GM18870 (cell line): ENCODE data around the gene KRT35.

Experiments used
- ATAC-seq: cut with Tn5 transposase; IDR thresholded peaks from one replicate; pipeline ENCODE4 v1.9.1; 2021; ENCODE audit warnings: moderate library complexity; ENCODE audit not compliant: unreplicated experiment

The KRT35 gene

DNA sequence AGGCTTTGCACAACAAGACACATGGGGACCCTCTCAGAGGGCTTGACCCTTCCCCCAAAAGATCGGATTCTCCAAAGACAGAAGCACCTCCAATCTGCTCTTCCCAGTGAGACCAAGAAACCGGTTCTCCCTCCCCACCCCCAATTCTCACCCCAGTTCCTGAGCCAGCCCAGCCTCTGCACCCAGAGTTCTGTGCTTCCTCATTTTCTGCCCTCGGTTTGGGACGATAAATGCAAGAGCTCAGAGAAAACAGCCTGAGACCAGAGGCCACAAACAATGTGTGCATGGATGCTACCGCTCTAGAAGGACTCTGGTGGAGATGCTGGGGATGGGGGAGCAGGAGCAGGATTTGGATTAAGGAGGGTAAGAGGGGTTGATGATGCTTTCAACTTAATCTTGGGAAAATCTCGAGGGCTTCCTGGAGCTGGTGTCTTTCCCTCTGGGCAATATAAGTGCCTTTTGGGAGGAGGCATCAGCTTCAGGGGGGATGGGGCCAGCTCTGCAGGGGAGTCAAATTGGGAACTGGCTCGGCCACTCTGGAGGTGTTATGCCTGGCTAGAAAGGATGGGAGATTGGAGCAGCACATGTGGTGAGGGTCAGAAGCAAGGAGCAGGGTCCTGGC, 31.7 kb upstream of the KRT35 start:
- no peak for ATAC-seq

DNA sequence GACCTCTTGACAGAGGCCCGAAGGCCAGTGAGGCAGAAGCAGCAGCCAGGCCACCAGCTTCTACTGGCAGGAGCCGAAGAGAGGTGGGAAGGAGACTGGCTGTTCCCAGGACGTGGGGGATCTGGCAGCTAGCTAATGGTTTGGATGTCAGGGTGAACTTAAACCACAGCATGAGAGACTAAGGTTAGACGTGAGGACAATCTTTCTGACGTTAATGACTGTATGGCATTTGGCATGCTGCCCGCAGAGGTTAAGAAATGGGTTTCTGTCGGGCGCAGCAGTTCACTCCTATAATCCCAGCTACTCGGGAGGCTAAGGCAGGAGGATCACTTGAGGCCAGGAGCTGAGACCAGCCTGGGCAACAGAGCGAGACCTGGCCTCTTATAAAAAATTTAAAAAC, 30.8 kb upstream of the KRT35 start:
- ATAC-seq, result no peak

DNA sequence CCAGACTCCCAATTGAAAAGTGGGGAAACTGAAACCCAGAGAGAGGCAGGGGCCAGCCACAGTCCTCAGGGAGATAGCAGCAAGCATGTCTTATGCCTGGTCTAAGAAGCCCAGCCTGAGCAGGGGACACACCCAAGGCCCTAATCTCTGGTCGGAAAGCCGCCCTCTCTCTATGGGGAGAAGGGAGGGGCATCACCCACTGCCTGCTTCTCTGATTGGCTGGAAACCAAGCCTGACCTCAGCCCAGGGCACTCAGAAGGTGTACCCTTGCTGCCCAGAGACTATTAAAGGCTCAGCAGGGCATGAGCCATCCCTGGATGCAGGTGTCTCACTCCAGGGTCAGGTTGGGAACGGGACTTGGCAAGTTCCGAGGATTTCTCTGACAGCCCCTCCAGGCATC, 30.2 kb upstream of the KRT35 start:
- ATAC-seq, result no peak

DNA sequence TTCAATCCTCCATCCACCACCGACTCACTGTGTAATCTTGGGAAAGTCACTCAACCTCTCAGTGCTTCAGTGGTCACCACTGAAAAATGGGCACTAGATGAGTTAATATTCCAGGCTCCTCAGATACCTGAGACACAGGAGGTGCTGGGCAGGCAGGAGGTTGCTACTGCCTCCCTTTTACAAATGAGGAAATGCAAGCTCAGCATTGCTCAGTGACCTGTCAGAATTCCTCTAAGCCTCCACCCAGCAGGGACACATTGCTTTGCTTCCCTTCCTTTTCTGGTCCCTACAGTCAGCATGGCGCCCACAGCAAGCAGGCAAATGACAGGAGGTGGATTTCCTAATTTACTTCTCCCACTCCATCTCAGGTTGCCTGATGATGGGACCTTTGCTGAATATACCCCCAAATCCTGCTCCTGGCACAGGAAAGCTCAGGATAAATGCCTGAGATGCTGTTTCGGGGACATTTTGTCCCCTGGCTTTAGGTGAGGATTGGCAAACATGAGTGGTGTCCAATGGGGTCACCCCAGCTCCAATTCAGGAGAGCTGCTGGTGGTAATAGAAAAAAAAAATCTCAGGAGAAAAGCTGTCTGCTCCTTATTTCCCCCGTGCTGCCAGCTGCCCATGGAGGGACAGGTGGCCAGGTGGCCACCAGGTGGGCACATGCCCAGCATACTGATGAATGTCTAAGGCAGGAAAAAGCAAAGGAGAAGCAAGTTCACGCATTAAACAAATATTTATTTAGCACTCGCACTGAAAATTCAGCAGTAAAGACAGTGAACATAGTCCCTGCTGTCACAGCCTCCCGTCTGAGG, 29.5 kb upstream of the KRT35 start:
- no peak for ATAC-seq

DNA sequence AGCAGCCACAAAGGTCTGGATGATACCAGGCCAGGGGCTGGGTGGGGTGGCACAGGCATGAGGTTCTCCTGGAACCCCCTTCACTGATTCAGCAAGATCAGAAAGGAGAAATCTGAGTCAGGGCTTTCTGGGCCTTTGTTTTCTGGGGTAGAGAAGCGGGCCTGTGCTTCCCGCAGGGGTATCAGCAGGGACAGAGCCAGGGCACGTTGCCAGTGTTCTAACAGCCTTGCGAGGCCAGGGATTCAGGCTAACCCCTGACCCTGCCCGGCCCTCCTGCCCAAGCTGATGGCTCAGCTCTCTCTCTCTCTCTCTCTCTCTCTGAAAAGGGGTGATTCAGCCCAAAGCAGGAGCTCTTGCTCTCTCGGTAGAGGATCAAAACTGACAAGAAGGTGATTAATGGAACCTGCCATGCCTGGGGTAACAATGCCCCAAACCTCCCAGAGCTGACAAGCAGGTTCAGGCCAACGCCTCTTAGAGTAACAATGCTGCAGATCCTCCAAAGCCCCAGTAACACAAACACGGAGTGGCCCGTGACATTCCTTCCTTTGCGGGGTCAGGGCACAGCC, 26.4 kb upstream of the KRT35 start:
- no peak for ATAC-seq

DNA sequence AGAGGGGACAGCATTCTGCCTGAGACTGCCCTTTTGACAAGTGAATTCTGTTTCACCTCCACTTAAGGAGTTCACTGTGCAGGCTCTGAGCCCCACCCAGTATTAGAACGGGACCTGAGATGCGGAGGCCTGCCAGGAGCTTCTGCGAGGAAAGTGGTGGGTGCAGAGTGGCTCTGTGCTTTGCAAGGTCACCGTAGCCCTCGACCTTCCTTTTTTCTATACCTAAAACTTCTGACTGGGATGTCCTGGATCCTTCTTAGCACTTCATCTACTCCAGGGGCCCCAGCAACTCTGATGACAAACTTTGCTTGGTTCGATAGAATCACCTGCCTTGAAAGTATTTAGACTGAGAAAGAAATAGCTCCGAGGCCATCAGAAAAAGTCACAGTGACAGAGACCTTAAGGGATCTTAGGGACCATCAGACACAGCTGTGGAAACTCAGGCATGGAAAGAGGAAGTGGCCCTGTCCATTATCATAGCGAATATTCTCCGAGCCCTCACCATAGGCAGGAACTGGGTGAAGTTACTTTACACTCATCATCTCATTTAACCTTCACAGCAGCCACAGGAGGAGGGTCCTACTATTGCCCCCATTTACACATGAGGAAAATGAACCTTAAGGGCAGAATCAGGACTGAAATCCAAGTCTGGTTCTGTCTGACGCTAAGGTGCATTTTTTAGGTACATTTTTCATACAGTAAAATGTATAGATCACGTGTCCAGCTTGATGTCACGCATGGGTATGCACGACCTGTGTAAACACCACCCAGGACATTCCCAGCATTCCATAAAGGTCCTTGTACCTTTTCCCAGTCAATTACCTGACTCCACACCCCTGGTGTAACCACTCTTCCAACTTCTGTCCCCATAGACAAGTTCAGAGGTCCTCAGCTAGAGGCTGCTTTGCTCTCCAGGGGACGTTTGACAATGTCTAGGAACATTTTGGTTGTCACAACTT, 25.1 kb upstream of the KRT35 start:
- ATAC-seq, result no peak

DNA sequence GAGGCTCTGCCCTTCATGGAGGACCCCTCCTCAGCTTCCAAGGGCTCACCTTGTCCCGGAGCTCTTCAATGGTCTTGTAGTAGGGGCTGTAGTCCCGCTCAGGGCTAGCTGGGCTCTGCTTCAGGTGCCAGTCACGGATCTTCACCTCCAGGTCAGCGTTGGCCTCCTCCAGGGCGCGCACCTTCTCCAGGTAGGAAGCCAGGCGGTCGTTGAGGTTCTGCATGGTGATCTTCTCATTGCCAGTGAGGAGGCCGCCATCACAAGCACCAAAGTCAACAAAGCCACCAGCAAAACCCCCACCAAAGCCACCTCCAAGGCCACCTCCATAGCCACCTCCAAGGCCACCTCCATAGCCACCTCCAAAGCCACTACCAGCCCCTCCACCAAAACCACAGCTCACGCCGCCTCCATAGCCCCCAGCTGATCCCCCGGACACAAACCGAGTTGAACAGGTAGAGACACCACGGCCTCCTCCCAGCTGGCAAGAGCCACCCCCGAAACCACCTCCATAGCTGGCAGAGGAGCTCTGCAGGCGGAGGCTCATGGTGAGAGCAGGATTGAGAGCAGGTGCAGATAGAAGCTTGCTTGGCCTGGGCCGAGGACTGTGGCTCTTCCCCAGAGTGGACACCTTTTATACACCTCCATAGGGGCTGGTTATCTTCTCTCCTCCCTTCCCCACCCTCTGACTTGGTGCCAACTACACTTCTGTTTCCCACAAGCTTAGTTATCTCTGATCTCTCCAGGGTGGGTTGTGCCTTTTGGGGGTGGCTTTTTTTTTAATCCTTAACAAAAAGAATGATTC, 24.3 kb upstream of the KRT35 start, which contains the start of gene KRT13:
Gene KRT13 (minus strand): TSS at position 606 of the 802 bp plus-strand sequence. CDS start 62 bp downstream, at position 544.
- ATAC-seq, result no peak

DNA sequence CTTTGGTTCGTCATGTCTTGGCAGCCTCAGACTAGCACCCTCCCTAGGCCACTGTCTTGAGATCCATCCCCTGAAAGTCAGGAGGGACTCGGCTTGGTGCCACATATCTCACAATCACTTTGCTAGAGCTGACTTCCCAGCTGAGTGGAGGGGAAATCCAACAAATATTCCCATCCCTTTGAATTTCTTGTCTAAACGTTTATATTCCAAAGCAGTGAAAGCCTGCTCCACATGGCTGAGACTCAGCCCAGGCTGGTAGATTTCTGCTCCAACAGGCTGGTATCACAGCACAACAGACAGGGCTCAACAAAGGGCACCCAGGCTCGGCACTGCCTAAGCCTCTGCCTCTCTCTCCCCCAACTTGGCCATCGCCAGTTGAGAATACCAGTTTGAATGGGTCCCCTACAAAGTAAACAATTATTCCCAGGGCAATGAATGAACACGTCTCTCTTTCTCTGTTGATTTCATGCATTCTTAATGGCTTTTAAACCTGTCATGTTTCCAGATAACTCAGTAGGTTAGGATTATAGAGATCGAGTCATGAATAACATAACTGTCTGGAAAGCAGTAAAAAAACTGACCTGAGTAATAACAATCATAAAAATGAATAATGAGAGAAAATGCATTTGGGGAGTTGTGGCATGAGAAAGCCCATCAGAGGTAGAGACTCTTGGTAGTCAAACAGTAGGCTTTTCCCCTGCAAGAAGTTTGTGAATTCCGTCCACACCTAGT, 23.5 kb upstream of the KRT35 start:
- no peak for ATAC-seq

DNA sequence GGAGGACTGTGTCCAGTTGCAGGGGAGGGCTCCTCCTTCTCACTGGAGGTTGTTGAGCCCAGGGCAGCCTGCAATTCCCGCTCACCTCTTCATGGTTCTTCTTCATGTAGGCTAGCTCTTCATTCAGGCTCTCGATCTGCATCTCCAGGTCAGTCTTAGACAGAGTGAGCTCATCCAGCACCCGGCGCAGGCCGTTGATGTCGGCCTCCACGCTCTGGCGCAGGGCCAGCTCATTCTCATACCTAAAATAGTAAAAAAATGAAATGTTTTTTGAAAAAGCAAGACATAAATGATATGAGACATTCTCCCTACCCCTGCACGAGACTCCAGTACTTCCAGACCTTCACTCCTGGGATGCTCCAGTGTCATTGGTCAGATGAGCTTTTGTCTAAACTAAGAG, 22.3 kb upstream of the KRT35 start:
- ATAC-seq, result no peak

DNA sequence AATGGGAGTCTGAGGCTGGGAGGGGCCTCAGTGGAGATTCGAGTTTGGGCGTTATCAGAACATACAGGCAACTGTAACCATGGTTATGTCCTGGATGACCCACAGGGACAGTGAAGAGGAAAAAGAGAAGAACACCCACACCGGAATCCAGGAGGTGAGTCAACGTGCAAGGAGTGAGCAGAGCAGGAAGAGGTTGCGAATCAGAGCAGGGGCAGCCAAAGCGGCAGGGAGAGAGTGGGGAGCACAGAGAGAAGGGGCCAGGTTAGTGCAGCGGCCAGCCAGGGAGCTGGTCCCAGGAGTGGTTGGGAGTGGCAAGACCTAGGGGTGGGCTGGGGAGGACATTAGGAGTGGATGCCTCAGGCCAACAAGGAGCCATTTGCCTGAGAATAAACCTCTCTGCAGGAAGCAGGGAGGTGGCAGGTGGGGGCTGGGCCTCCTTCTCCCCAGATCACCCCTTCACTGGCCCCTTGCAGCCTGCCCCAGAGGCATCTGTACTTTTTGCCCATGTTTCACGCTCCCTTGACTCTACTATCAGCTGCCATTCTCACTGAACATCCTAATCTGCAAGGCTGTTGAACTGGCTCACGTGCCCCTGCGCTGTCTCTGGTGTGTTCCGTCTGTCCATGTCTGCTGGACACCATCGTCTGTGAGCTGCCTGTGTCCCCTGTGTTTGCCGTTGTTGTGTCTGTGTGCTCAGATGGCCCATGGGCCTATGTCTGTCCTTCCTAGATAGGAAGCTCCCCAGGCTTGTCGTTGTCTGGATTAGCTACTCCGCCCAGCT, 19.4 kb upstream of the KRT35 start:
- no peak for ATAC-seq

DNA sequence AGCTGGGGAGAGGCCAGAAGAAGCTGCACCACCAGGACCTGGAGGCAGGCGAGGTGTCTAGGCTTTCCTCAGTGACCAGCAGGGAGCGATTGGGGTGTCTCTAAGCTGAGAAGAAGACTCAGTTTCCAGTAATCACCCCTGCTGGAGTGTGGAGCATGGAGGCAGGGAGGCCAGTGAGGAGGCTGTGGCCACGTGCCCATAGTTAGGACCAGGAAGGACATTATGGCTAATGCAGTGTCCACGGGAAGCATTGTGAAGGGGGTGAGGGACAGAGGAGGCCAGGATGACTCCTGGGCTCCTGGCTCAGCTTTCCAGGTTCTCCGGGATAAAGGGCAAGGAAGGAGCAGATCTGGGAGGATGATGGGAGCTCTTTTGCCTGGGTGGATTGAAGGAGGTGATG, 18.8 kb upstream of the KRT35 start:
- ATAC-seq, result no peak

DNA sequence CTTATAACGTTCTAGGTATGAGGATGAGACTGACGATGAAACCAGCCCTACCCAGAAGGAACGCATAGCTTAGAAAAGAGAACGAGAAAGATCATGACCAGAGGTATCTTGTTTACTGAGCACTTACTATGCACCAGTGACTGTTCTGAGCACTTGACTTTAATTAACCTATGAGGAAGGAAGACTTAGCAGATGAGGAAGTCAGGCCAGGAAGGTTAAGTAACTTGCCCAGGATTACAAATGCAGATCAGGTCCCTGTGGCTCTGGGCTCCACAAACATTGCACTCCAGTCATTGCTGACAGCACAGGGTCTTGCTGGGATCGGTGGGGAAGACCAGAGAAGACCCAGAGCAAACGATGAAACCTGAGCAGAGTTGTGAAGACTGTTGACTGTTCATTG, 17.3 kb upstream of the KRT35 start:
- no peak for ATAC-seq

DNA sequence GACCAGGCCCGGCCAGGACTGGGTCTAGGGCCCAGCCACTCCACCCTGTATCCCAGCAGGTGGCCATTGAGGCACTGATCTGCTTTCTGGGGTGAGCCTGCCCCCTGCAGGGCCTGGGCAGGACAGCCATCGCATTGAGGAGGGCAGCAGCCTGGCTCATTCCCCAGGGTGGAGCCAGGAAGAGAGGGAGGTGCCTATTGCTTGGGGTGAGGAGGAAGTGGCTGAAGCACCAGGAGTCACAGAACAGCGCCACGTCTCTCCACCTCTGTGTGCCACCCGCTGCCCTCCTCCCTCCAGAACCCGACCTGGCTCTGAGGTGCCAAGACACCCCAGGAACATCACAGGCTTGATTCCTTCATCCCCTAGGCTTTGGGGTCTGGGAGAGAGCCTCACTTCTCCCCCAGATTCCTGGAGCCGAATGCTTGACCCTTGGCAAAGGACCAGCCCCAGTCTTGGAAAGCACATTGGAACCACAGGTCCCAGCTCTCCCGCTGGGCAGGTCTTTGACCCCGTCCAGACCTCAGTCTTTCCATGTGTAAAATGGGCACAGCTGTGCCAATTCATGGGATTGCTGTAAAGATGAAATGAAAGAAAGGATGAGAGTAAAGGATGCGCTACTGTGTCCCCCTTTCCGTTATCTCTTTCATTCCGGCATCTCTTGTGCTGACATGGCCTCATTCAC, 16.0 kb upstream of the KRT35 start:
- ATAC-seq, result no peak

DNA sequence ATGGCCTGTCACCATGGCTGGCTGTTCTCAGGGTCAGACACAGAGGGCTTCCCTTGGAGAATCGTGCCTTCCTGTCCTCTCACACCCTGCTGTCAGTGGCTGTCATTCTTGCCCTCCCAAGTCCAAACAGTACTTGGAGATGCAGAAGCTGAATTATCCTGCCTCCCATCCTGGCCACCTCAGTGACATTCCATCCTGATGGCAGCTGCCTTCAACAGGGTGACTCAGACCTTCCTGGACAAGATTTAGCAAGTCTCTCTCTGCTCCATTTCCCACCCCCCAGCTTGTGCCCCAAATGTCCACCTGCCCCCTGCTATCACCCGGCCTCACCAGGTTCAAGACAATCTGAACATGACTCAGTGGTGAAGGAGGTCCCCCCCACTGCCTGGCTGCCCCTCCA, 13.6 kb upstream of the KRT35 start:
- no peak for ATAC-seq

DNA sequence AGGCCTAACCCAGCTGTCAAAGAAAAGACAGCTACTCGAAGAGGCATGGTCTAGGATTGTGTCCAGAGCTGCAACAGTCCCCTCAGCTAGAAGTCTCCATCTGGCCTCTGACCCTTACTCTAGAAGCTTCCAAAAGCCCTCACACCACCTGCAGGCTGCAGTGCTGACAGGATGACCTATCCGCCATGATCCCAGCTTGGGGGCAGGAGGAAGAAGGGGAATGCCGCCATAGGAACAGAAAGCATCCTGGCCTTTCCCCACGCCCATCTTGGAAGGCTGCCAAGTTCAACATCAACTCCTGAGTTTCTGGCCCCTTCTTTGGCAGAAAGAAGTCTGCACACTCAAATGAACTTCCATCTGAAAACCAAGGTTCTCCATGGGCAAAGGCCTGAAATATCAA, 11.8 kb upstream of the KRT35 start:
- no peak for ATAC-seq

DNA sequence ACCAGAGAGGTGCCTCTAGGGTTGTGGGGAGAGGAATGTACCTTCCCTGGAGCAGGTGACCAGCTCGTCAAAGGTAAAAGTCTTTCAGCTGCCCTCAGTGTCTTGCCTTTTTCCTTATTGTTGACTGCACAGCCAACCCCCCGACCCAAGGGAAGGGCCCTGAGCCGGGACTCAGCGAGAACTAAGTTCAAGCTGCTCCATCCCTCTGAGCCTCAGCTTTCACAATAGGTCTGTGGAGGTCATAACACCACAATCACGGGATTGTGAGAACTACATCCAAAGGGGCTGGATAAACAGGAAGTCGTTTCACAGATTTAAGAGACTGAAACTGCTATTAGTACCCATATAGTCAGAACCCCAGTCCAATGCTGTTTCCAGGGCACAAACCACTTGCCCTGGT, 11.4 kb upstream of the KRT35 start:
- ATAC-seq, result no peak

DNA sequence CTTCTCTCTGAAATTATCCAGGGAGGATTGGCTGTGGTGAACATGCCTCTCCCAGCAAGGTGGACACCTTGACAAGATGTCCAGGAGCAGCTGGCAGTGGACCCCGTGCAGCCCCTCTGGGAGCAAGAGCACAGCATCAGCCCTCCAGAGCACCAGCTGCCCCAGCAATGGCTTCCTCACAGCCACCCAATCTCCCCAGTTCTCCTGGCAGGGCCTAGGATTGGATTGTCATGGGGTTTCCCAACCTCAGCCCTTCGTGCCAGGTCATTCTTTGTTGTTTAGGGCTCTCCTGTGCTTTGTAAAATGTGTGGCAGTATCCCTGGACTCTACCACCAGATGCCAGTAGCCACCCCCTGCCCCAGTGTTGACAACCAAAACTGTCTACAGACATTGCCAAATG, 10.5 kb upstream of the KRT35 start:
- no peak for ATAC-seq
